ENCODE measurements around the gene CCDC106.

CCDC106 gene

GRCh38 chr19:55647732-55648584 is at the start of gene CCDC106:
TSS of gene CCDC106 (plus strand) at chr19:55648212. CDS start at chr19:55649047, 835 bp downstream.
- DNase-seq: peak; percentile 37 to 49

GRCh38 chr19:55598719-55599467 is 49.1 kb upstream of the CCDC106 start:
- DNase-seq: peak; percentile 94 to 96

- DNase-seq: peak; percentile 98 to 99
Observed at GRCh38 chr19:55599468-55599841, 48.6 kb upstream of the CCDC106 start, which contains the start of gene FIZ1. TSS of gene FIZ1 (minus strand) at chr19:55599517. CDS start at chr19:55597865, 1,652 bp downstream.

GRCh38 chr19:55599842-55600661 is 48.0 kb upstream of the CCDC106 start, which contains the start of gene ZNF524:
TSS of gene ZNF524 (plus strand) at chr19:55600288. CDS start at chr19:55602113, 1,825 bp downstream.
- peak; percentile 90 to 92 for DNase-seq

- no peak for DNase-seq
Observed at GRCh38 chr19:55600662-55601028, 47.4 kb upstream of the CCDC106 start.

GRCh38 chr19:55601084-55601483 is 46.9 kb upstream of the CCDC106 start:
- DNase-seq: no peak

- no peak for DNase-seq
Observed at GRCh38 chr19:55602104-55603001, 45.7 kb upstream of the CCDC106 start.

- no peak for DNase-seq
Observed at GRCh38 chr19:55603115-55603514, 44.9 kb upstream of the CCDC106 start.

GRCh38 chr19:55603581-55604292 is 44.3 kb upstream of the CCDC106 start:
- no peak for DNase-seq

- DNase-seq: peak; percentile 98
Observed at GRCh38 chr19:55605207-55605636, 42.8 kb upstream of the CCDC106 start.

- DNase-seq: peak; percentile 72 to 76
Observed at GRCh38 chr19:55605637-55606470, 42.2 kb upstream of the CCDC106 start, which contains the start of gene ZNF865. TSS of gene ZNF865 (plus strand) at chr19:55605647. CDS start at chr19:55613619, 7,972 bp downstream.

GRCh38 chr19:55606471-55606787 is 41.6 kb upstream of the CCDC106 start:
- no peak for DNase-seq

GRCh38 chr19:55606817-55607216 is 41.2 kb upstream of the CCDC106 start:
- DNase-seq: no peak

GRCh38 chr19:55609326-55609725 is 38.7 kb upstream of the CCDC106 start:
- no peak for DNase-seq

GRCh38 chr19:55611300-55611982 is 36.6 kb upstream of the CCDC106 start:
- DNase-seq: no peak

GRCh38 chr19:55611983-55612645 is 35.9 kb upstream of the CCDC106 start:
- DNase-seq: no peak

GRCh38 chr19:55613396-55613795 is 34.6 kb upstream of the CCDC106 start:
- no peak for DNase-seq

GRCh38 chr19:55613930-55614710 is 33.9 kb upstream of the CCDC106 start:
- no peak for DNase-seq
